ENCODE data around the gene KRTAP4-9.
"Not testable (repeated sequence)": the region's sequence is repeated elsewhere in the genome, so short reads cannot be mapped to it uniquely, and the experiment has no call there.

Gene KRTAP4-9

DNA sequence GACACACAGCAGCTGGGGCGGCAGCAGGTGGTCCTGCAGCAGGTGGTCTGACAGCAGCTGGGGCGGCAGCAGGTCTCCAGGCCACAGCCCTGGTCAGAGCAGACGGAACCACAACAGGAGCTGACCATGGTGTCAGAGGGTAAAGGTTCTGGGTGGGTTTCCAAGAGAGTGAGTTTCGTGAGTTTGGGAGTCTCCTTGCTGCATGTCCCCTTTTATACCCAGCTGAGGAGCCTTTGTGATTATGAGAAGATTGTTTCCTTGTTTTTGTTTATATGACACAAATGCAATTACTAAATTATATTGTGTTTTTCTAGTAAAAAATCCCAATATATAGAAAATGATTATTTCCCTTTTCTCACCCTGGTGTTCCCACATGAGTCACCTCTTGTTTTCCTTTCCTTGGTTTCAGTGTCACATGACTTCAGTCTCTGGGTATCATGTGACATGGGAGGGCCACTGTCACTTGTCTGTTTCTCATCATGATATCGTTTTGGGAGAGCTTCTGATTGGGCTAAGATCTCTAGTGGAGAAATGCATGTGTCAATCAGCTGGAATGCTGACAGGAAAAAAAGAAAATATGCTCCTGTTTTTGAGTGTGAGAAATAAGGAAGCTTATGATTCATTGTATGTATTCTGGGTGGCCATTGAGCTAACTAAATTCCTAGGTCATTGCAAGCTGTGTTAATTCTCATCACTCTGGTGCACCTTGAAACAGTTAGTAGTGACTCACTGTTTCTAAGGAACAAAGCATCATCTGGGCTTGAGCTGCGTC is 35.4 kb downstream of the KRTAP4-9 start, which contains the start of gene KRTAP4-6:
Gene KRTAP4-6, minus strand, starts transcription at position 185 of the 772 bp plus-strand sequence. Its CDS starts 57 bp downstream, at position 128.
- Mint-ChIP-seq H3K4me3 (no peak within 1 kb of the TSS), H3K27me3 (peaks cover 25% of the 10 kb centered on the region), H3K36me3 (peaks cover 22% of the 10 kb centered on the region), H3K9me3 (peaks cover 33% of the 10 kb centered on the region), H3K27ac (no peak within 1 kb of the TSS), H3K4me1 (no peaks in the 10 kb centered on the region)
- no peak for ATAC-seq

DNA sequence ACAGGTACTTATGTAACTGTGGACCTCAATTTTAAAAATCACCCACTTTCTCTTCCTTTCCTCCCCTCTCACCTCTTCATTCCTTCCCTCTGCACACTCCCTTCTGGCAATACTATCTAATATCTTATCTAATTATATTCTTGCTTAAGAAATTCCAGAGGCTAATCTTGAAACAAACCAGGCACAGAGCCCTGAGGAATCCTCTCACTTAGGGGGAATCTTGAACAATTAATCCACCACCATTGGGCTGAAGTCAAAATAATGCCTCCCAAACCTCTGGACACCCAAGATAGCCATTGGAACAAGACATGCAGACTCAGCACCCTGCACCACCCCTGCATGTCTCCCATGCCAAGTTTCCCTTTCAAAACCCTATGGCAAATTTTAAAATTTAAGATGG is 36.2 kb downstream of the KRTAP4-9 start:
- Mint-ChIP-seq H3K27me3 (peaks cover 25% of the 10 kb centered on the region), H3K27ac (no peak overlapping the region), H3K36me3 (peaks cover 22% of the 10 kb centered on the region), H3K9me3 (peaks cover 32% of the 10 kb centered on the region), H3K4me1 (no peaks in the 10 kb centered on the region), H3K4me3 (no peak overlapping the region)
- no peak for ATAC-seq

DNA sequence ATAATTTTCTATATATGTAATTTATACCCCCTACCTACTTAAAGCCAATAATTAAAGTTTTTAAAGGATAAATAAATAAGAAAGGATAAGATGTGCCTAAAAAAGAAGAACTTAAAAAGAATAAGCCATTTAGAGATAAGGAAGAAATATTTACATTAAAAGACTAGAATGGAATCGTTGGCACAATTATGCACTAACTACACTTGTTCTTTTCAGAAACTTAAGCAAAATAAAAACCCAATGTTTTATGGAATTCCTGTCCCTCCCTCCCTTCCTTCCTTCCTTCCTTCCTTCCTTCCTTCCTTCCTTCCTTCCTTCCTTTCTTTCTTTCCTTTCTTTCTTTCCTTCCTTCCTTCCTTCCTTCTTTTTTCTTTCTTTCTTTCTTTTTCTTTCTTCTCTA is 39.7 kb downstream of the KRTAP4-9 start:
- H3K36me3 Mint-ChIP-seq = peaks cover 11% of the 10 kb centered on the region
- peaks cover 23% of the 10 kb centered on the region for H3K9me3 Mint-ChIP-seq
- H3K4me3 Mint-ChIP-seq = no peak overlapping the region

DNA sequence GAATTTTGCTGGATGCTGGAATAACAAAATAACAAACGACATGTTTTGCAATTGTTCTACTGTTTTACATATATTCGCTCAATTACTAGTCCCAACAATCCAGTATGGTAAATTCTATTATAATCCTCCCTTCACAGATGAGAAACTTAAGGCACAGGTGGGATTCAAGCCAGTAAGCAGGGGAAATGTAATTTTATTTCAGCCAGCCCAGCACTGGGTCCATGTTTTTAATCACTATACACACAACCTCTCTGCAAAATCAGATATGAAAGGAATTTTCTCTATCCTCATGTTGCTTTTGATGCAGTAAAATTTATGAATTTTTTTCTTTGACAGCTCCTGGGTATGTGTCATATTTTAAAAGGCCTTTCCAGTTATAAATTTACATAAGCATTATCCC is 40.1 kb downstream of the KRTAP4-9 start:
- Mint-ChIP-seq H3K27ac (no peak overlapping the region), H3K27me3 (peaks cover 6% of the 10 kb centered on the region), H3K4me3 (no peak overlapping the region), H3K9me3 (peaks cover 22% of the 10 kb centered on the region), H3K36me3 (peaks cover 10% of the 10 kb centered on the region), H3K4me1 (no peaks in the 10 kb centered on the region)
- no peak for ATAC-seq

More for the DNA sequence above, 39.7 kb downstream of the KRTAP4-9 start:
- Mint-ChIP-seq H3K27me3 (peaks cover 10% of the 10 kb centered on the region), H3K27ac (no peak overlapping the region), H3K4me1 (no peaks in the 10 kb centered on the region)
- ATAC-seq = no peak

DNA sequence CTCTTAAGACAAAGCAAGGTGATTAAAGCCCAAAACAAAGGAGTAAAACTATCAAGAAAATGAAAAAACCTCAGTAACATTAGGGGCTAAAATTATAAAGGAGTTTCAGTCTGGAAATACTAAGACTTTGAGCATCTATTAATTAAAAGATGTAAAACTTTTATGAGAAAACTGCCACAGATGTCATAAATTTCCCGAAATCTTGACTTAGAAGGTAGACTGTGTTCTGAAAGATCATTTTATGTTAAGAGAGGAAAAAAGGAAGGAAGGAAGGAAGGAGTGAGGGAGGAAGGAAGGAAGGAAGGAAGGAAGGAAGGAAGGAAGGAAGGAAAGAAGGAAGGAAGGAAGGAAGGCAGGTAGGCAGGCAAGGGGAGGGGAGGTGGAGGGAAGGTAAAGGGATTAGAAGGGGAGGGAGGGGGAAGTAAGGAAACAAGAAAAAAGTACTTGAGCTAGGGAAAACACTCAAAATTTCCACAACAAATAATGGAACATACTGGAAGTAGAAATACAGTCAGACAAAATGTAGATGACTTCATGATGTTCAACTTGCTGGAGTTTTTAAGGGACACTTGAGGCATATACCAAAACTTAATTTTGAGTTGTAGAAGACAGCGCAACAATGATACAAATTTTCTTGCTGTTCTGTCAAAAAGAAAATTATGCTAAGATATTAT is 42.5 kb downstream of the KRTAP4-9 start:
- H3K9me3 Mint-ChIP-seq = peaks cover 16% of the 10 kb centered on the region
- H3K36me3 Mint-ChIP-seq = peaks cover 9% of the 10 kb centered on the region
- no peak overlapping the region for H3K27ac Mint-ChIP-seq
- peaks cover 2% of the 10 kb centered on the region for H3K27me3 Mint-ChIP-seq
- no peak overlapping the region for H3K4me3 Mint-ChIP-seq
- no peak for ATAC-seq
- H3K4me1 Mint-ChIP-seq = no peaks in the 10 kb centered on the region

DNA sequence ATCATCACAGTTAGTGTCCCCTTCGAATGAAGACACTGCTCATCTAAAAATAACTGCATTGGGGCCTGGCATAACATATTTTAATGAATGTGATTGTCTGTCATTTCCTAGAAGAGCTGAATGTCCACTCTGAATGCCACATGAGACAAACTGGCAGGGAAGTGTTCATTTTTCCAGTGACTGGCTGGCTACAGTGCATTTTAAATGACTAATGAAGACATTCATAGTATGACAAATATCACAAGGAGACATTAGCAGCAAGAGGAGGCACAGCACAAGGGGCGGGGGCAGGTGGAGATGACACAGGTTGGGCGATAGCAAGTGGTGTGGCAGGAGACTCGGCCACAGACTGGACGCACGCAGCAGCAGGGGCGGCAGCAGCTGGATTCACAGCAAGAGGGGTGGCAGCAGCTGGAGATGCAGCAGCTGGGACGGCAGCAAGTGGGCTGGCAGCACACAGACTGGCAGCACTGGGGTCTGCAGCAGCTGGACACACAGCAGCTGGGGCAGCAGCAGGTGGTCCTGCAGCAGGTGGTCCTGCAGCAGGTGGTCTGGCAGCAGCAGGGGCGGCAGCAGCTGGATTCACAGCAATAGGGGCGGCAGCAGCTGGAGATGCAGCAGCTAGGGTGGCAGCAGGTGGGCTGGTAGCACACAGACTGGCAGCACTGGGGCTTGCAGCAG is 43.9 kb downstream of the KRTAP4-9 start:
- ATAC-seq, H3K27me3 Mint-ChIP-seq, H3K4me1 Mint-ChIP-seq, H3K27ac Mint-ChIP-seq, H3K36me3 Mint-ChIP-seq, H3K9me3 Mint-ChIP-seq, H3K4me3 Mint-ChIP-seq: not testable (repeated sequence)

DNA sequence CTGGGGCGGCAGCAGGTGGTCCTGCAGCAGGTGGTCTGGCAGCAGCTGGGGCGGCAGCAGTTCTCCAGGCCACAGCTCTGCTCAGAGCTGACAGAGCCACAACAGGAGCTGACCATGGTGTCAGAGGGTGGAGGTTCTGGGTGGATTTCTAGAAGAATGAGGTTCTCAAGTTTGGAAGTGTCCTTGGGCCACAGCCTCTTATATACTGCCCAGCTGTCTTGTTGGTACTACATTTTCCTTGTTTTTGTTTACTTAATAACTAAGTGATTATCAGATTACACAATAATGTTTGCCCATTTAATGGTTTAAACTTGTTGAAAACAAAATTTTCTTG is 44.4 kb downstream of the KRTAP4-9 start, which contains the start of gene KRTAP4-5:
Gene KRTAP4-5, minus strand, starts transcription at position 174 of the 334 bp plus-strand sequence. Its CDS starts 58 bp downstream, at position 116.
- Mint-ChIP-seq H3K27me3 (peaks cover 14% of the 10 kb centered on the region), H3K4me1 (no peaks in the 10 kb centered on the region), H3K9me3 (peaks cover 3% of the 10 kb centered on the region), H3K36me3 (no peaks in the 10 kb centered on the region), H3K4me3 (no peak within 1 kb of the TSS), H3K27ac (no peak within 1 kb of the TSS)
- ATAC-seq = no peak

DNA sequence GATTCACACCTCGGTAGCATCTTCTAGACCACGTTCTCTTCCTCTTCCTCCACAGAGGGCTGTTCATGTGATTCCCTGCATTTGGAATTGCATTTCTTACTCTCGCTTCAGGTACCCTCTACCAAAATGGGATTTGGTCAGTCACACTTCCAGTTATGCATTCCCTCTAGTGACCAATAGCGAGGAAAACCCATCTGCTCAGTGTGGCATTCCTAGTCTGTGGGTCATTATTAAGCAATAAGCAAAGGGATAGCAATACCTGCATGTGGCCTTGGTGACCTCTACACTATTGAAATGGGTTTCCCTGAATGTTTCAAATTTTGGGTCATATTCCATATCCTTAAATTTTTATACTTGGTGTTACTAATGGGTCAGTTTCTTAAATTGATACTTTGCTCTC is 44.8 kb downstream of the KRTAP4-9 start:
- H3K4me1 Mint-ChIP-seq = no peaks in the 10 kb centered on the region
- peaks cover 16% of the 10 kb centered on the region for H3K27me3 Mint-ChIP-seq
- H3K4me3 Mint-ChIP-seq = no peak overlapping the region
- no peak overlapping the region for H3K27ac Mint-ChIP-seq
- no peak for ATAC-seq
- H3K9me3 Mint-ChIP-seq = peaks cover 3% of the 10 kb centered on the region
- no peaks in the 10 kb centered on the region for H3K36me3 Mint-ChIP-seq

DNA sequence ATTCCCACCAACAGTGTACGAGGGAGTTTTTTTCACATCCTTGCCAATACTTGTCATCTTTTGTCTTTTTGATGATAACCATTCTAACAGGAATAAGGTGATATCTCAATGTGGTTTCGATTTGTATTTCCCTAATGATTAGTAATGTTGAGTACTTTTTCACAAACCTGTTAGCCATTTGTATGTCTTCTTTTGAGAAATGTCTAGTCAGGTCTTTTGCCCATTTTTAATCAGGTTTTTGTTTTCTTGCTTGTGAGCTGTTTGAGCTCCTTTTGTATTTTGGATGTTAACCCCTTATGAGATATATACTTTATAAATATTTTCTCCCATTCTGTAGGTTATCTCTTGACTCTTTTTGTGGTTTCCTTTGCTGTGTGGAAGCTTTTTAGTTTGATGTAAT is 46.3 kb downstream of the KRTAP4-9 start:
- Mint-ChIP-seq H3K9me3 (peaks cover 3% of the 10 kb centered on the region), H3K36me3 (no peaks in the 10 kb centered on the region), H3K4me3 (no peak overlapping the region), H3K4me1 (no peaks in the 10 kb centered on the region), H3K27me3 (peaks cover 28% of the 10 kb centered on the region), H3K27ac (no peak overlapping the region)
- no peak for ATAC-seq

DNA sequence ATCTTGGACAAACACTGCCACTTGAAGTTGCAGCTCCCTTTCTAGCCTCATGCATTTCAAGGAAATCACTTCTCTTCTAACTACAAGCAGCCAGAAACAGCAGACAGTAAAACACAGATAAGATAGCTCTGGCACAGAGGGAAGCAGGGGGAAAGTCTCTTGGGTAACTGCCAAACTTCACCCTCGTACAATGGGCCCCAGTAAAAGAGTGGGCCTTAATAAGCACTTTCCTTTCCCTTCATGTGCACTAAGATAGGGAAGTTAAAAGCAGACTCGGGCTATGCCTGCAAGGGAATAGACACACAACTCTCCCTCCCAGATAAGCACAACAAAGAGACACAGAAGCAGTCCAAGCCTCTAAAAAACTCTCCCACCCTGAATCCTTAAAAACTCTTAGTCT is 48.7 kb downstream of the KRTAP4-9 start:
- no peaks in the 10 kb centered on the region for H3K9me3 Mint-ChIP-seq
- peaks cover 52% of the 10 kb centered on the region for H3K27me3 Mint-ChIP-seq
- H3K27ac Mint-ChIP-seq = no peak overlapping the region
- no peaks in the 10 kb centered on the region for H3K36me3 Mint-ChIP-seq
- H3K4me3 Mint-ChIP-seq = no peak overlapping the region
- no peak for ATAC-seq
- H3K4me1 Mint-ChIP-seq = no peaks in the 10 kb centered on the region
